SJCRH30 (cell line): ENCODE results near the gene TMEM234. TPM values are rescaled to one million over a fixed set of nuclear protein-coding genes. Genes with fewer than 3 reads are reported as not detected.

ENCODE experiments used
- DNase-seq, 2 experiments: peaks; one replicate each; pipeline ENCODE4 v3.0.0-alpha.2; 2015 to 2020
- H3K27ac ChIP-seq: fragments of 250-450 bp; sonication (Bioruptor Pico); 2 replicates; pipeline ENCODE4 v1.5.1; 2020; ENCODE audit warnings: mild to moderate bottlenecking, moderate library complexity
- H3K27me3 ChIP-seq: fragments of 250-450 bp; sonication (Bioruptor Pico); 2 replicates; pipeline ENCODE4 v1.5.1; 2020; ENCODE audit warnings: mild to moderate bottlenecking, moderate library complexity
- H3K36me3 ChIP-seq: fragments of 250-450 bp; sonication (Bioruptor Pico); 2 replicates; pipeline ENCODE4 v1.5.1; 2020; ENCODE audit warnings: mild to moderate bottlenecking, moderate library complexity
- H3K4me1 ChIP-seq: fragments of 250-450 bp; sonication (Bioruptor Pico); 2 replicates; pipeline ENCODE4 v1.5.1; 2020; ENCODE audit warnings: mild to moderate bottlenecking, moderate library complexity
- H3K4me3 ChIP-seq: fragments of 250-450 bp; sonication (Bioruptor Pico); 2 replicates; pipeline ENCODE4 v1.5.1; 2020; ENCODE audit warnings: mild to moderate bottlenecking, moderate library complexity
- H3K9me3 ChIP-seq: fragments of 250-450 bp; sonication (Bioruptor Pico); replicated peaks from 2 replicates; pipeline ENCODE4 v1.5.1; 2020; ENCODE audit warnings: mild to moderate bottlenecking, moderate library complexity
- total RNA-seq: library from RNA; depleted of rRNA; stranded (reverse); fragments of >200 nt; shearing (Covaris generic); gene quantifications from 2 replicates; pipeline ENCODE4 v1.2.3, GENCODE V29; 2014

TMEM234 gene
- total RNA-seq, 1 experiment from 2014 or later, result 9.9 TPM

GRCh38 chr1:32247452-32247851, 25.3 kb upstream of the TMEM234 start:
- no peaks in the 10 kb centered on the region for H3K36me3 ChIP-seq
- no peak for DNase-seq
- H3K4me1 ChIP-seq, result peaks cover 25% of the 10 kb centered on the region
- H3K4me3 ChIP-seq, result no peak overlapping the region
- H3K27ac ChIP-seq, result no peak overlapping the region
- no peaks in the 10 kb centered on the region for H3K9me3 ChIP-seq
- peaks cover 9% of the 10 kb centered on the region; the same call in 1 of the 2 replicates for H3K27me3 ChIP-seq

GRCh38 chr1:32246888-32247273, 24.7 kb upstream of the TMEM234 start, which contains the start of gene FAM167B:
Gene FAM167B (plus strand): TSS chr1:32247222. CDS start chr1:32247422, 200 bp downstream.
- DNase-seq, result no peak
- H3K36me3 ChIP-seq, result no peaks in the 10 kb centered on the region
- H3K4me1 ChIP-seq, result peaks cover 28% of the 10 kb centered on the region
- H3K27ac ChIP-seq, result no peak within 1 kb of the TSS
- no peaks in the 10 kb centered on the region for H3K9me3 ChIP-seq
- no peak within 1 kb of the TSS for H3K4me3 ChIP-seq
- peaks cover 9% of the 10 kb centered on the region; the same call in 1 of the 2 replicates for H3K27me3 ChIP-seq

GRCh38 chr1:32242341-32242851, 20.2 kb upstream of the TMEM234 start:
- Histone ChIP-seq H3K36me3 (no peaks in the 10 kb centered on the region), H3K27ac (no peak overlapping the region), H3K27me3 (no peaks in the 10 kb centered on the region), H3K4me1 (peaks cover 17% of the 10 kb centered on the region), H3K9me3 (no peaks in the 10 kb centered on the region), H3K4me3 (no peak overlapping the region)
- DNase-seq, result peak; percentile 56 to 74

GRCh38 chr1:32241001-32241763, 19.0 kb upstream of the TMEM234 start:
- H3K27ac ChIP-seq, result peak overlapping the region; percentile 69
- no peaks in the 10 kb centered on the region for H3K27me3 ChIP-seq
- H3K4me1 ChIP-seq, result peaks cover 11% of the 10 kb centered on the region
- DNase-seq, result peak; percentile 84 to 88
- no peaks in the 10 kb centered on the region for H3K9me3 ChIP-seq
- peak overlapping the region; percentile 59 for H3K4me3 ChIP-seq
- H3K36me3 ChIP-seq, result no peaks in the 10 kb centered on the region

GRCh38 chr1:32240140-32240951, 18.2 kb upstream of the TMEM234 start:
- Histone ChIP-seq H3K27ac (no peak overlapping the region), H3K4me3 (peak overlapping the region; percentile 59), H3K4me1 (peaks cover 10% of the 10 kb centered on the region; the same call in 1 of the 2 replicates), H3K9me3 (no peaks in the 10 kb centered on the region), H3K27me3 (no peaks in the 10 kb centered on the region), H3K36me3 (no peaks in the 10 kb centered on the region)
- no peak for DNase-seq

- Histone ChIP-seq H3K9me3 (no peaks in the 10 kb centered on the region), H3K27ac (no peak overlapping the region), H3K4me3 (no peak overlapping the region), H3K4me1 (peaks cover 10% of the 10 kb centered on the region; the same call in 1 of the 2 replicates), H3K36me3 (no peaks in the 10 kb centered on the region), H3K27me3 (no peaks in the 10 kb centered on the region)
- no peak for DNase-seq
Measured at GRCh38 chr1:32239790-32240139, 17.6 kb upstream of the TMEM234 start.

GRCh38 chr1:32239337-32239736, 17.2 kb upstream of the TMEM234 start:
- no peaks in the 10 kb centered on the region for H3K27me3 ChIP-seq
- H3K36me3 ChIP-seq, result no peaks in the 10 kb centered on the region
- H3K4me3 ChIP-seq, result no peak overlapping the region
- no peak for DNase-seq
- H3K4me1 ChIP-seq, result peaks cover 10% of the 10 kb centered on the region; the same call in 1 of the 2 replicates
- H3K27ac ChIP-seq, result no peak overlapping the region
- H3K9me3 ChIP-seq, result no peaks in the 10 kb centered on the region

GRCh38 chr1:32234792-32235191, 12.6 kb upstream of the TMEM234 start:
- DNase-seq, result no peak
- H3K9me3 ChIP-seq, result no peaks in the 10 kb centered on the region
- H3K27ac ChIP-seq, result no peak overlapping the region

GRCh38 chr1:32232558-32233304, 10.6 kb upstream of the TMEM234 start:
- Histone ChIP-seq H3K9me3 (no peaks in the 10 kb centered on the region), H3K4me3 (no peak overlapping the region), H3K4me1 (no peaks in the 10 kb centered on the region), H3K36me3 (peaks cover 54% of the 10 kb centered on the region), H3K27me3 (no peaks in the 10 kb centered on the region), H3K27ac (no peak overlapping the region)
- DNase-seq, result no peak

More at GRCh38 chr1:32234792-32235191, 12.6 kb upstream of the TMEM234 start:
- Histone ChIP-seq H3K4me1 (no peaks in the 10 kb centered on the region), H3K36me3 (peaks cover 35% of the 10 kb centered on the region), H3K27me3 (no peaks in the 10 kb centered on the region), H3K4me3 (no peak overlapping the region)

- Histone ChIP-seq H3K4me3 (no peak overlapping the region), H3K27me3 (no peaks in the 10 kb centered on the region), H3K4me1 (no peaks in the 10 kb centered on the region), H3K9me3 (no peaks in the 10 kb centered on the region), H3K36me3 (peaks cover 60% of the 10 kb centered on the region), H3K27ac (no peak overlapping the region)
- DNase-seq, result no peak
Measured at GRCh38 chr1:32231843-32232432, 9.8 kb upstream of the TMEM234 start.

- H3K9me3 ChIP-seq, result no peaks in the 10 kb centered on the region
- no peaks in the 10 kb centered on the region for H3K27me3 ChIP-seq
- no peaks in the 10 kb centered on the region; the same call in 1 of the 2 replicates for H3K4me1 ChIP-seq
- H3K36me3 ChIP-seq, result peaks cover 78% of the 10 kb centered on the region
- no peak overlapping the region for H3K27ac ChIP-seq
- no peak for DNase-seq
- no peak overlapping the region for H3K4me3 ChIP-seq
Measured at GRCh38 chr1:32228771-32229170, 6.6 kb upstream of the TMEM234 start.

GRCh38 chr1:32224285-32224684, 2.1 kb upstream of the TMEM234 start:
- H3K36me3 ChIP-seq, result peaks cover 41% of the 10 kb centered on the region
- H3K4me1 ChIP-seq, result peaks cover 3% of the 10 kb centered on the region; the same call in 1 of the 2 replicates
- H3K9me3 ChIP-seq, result no peaks in the 10 kb centered on the region
- DNase-seq, result no peak
- H3K4me3 ChIP-seq, result no peak overlapping the region
- H3K27me3 ChIP-seq, result no peaks in the 10 kb centered on the region
- H3K27ac ChIP-seq, result no peak overlapping the region

GRCh38 chr1:32223683-32224082, 1.5 kb upstream of the TMEM234 start:
- Histone ChIP-seq H3K36me3 (peaks cover 35% of the 10 kb centered on the region), H3K4me1 (peaks cover 3% of the 10 kb centered on the region; the same call in 1 of the 2 replicates), H3K27ac (no peak overlapping the region), H3K9me3 (no peaks in the 10 kb centered on the region), H3K4me3 (no peak overlapping the region), H3K27me3 (no peaks in the 10 kb centered on the region)
- DNase-seq, result no peak

GRCh38 chr1:32221581-32221979, 573 bp downstream of the TMEM234 start:
- H3K27ac ChIP-seq, result peak overlapping the region; percentile 68; the same call in 1 of the 2 replicates
- DNase-seq, result no peak
- H3K27me3 ChIP-seq, result no peaks in the 10 kb centered on the region
- H3K4me1 ChIP-seq, result peaks cover 3% of the 10 kb centered on the region; the same call in 1 of the 2 replicates
- H3K9me3 ChIP-seq, result no peaks in the 10 kb centered on the region
- H3K36me3 ChIP-seq, result peaks cover 20% of the 10 kb centered on the region
- peak overlapping the region; percentile 87 for H3K4me3 ChIP-seq
